SJSA1 (cell line): Measurements from ENCODE around the gene LRRK2. TPM values are rescaled to one million over a fixed set of nuclear protein-coding genes. Genes with fewer than 3 reads are reported as not detected.
"Not testable (repeated sequence)": the region's sequence is repeated elsewhere in the genome, so short reads cannot be mapped to it uniquely, and the experiment has no call there.

Source experiments
- DNase-seq, 2 experiments: peaks; one replicate each; pipeline ENCODE4 v3.0.0-alpha.2; 2015 to 2020; ENCODE audit warnings: low spot score in 2 of 2, low read depth in 1 of 2
- H3K27ac ChIP-seq: fragments of 250-450 bp; sonication (Bioruptor Pico); 2 replicates; pipeline ENCODE4 v1.5.1; 2020; ENCODE audit warnings: mild to moderate bottlenecking, moderate library complexity
- H3K27me3 ChIP-seq: fragments of 250-450 bp; sonication (Bioruptor Pico); replicated peaks from 2 replicates; pipeline ENCODE4 v1.5.1; 2020; ENCODE audit warnings: mild to moderate bottlenecking, moderate library complexity
- H3K36me3 ChIP-seq: fragments of 250-450 bp; sonication (Bioruptor Pico); 2 replicates; pipeline ENCODE4 v1.5.1; 2020; ENCODE audit warnings: mild to moderate bottlenecking
- H3K4me1 ChIP-seq: fragments of 250-450 bp; sonication (Bioruptor Pico); replicated peaks from 2 replicates; pipeline ENCODE4 v1.6.1; 2021; ENCODE audit warnings: mild to moderate bottlenecking
- H3K4me3 ChIP-seq: fragments of 250-450 bp; sonication (Bioruptor Pico); 2 replicates; pipeline ENCODE4 v1.5.1; 2020; ENCODE audit warnings: mild to moderate bottlenecking
- H3K9me3 ChIP-seq: fragments of 250-450 bp; sonication (Bioruptor Pico); replicated peaks from 2 replicates; pipeline ENCODE4 v1.5.1; 2020; ENCODE audit warnings: mild to moderate bottlenecking
- total RNA-seq: library from RNA; depleted of rRNA; stranded (reverse); fragments of >200 nt; shearing (Covaris generic); gene quantifications from 2 replicates; pipeline ENCODE4 v1.2.3, GENCODE V29; 2014

The LRRK2 gene
- total RNA-seq, 1 experiment from 2014 or later: 0.11 TPM

DNA sequence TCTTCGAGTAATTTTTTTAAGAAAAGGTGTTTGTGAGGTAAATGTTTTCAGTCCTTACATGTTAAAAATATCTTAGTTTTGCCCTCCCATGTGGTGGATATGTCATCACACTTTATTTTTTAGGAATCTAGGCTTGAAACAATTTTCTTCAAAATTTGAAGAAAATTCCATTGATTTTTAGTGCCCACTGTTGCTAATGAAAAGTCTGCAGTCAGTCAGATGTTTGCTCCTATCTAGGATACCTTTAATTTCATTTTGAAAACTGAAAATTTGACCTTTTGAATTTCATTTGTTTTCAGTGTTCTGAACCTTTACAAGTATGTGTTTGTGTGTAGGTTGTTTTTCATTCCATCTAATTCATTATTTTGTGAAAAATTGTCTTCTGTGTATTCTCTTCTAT is 105.4 kb downstream of the LRRK2 start:
- Histone ChIP-seq H3K9me3 (no peaks in the 10 kb centered on the region), H3K36me3 (no peaks in the 10 kb centered on the region), H3K27ac (no peak overlapping the region), H3K4me3 (no peak overlapping the region), H3K27me3 (no peaks in the 10 kb centered on the region), H3K4me1 (no peaks in the 10 kb centered on the region)
- DNase-seq: no peak

DNA sequence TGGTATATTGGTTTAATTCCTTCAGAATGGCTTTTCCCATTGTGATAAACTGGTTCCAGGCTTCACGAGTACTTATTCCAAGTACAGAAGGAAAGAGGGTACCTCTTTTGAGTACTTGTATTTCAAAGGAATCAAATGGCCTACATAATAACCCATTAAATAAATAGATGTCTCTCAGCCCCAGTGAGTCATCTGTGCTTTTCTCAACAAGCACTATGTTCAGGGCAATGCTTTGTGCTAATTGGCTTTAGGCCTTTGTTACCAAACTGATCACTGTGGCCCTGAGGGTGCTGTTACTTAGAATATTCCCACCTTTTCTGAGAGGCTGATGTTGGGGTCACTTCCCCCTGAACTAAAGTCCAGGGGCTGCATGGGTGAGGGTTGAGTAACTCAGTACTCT is 107.1 kb downstream of the LRRK2 start:
- no peaks in the 10 kb centered on the region for H3K4me1 ChIP-seq
- H3K9me3 ChIP-seq: no peaks in the 10 kb centered on the region
- H3K27me3 ChIP-seq: no peaks in the 10 kb centered on the region
- DNase-seq: no peak
- no peak overlapping the region for H3K4me3 ChIP-seq
- no peaks in the 10 kb centered on the region for H3K36me3 ChIP-seq
- no peak overlapping the region for H3K27ac ChIP-seq

- no peaks in the 10 kb centered on the region for H3K4me1 ChIP-seq
- no peak overlapping the region for H3K4me3 ChIP-seq
- no peaks in the 10 kb centered on the region for H3K36me3 ChIP-seq
- no peaks in the 10 kb centered on the region for H3K9me3 ChIP-seq
- no peak for DNase-seq
- no peaks in the 10 kb centered on the region for H3K27me3 ChIP-seq
- H3K27ac ChIP-seq: no peak overlapping the region
These were observed 111.2 kb downstream of the LRRK2 start for GRCh38 chr12:40335991-40336390.

GRCh38 chr12:40336573-40337199 is 111.9 kb downstream of the LRRK2 start:
- H3K27ac ChIP-seq: no peak overlapping the region
- H3K4me1 ChIP-seq: no peaks in the 10 kb centered on the region
- no peaks in the 10 kb centered on the region for H3K27me3 ChIP-seq
- no peak for DNase-seq
- no peaks in the 10 kb centered on the region for H3K9me3 ChIP-seq
- H3K4me3 ChIP-seq: no peak overlapping the region
- H3K36me3 ChIP-seq: no peaks in the 10 kb centered on the region

- Histone ChIP-seq H3K27me3 (no peaks in the 10 kb centered on the region), H3K4me3 (no peak overlapping the region), H3K27ac (no peak overlapping the region), H3K36me3 (no peaks in the 10 kb centered on the region), H3K9me3 (no peaks in the 10 kb centered on the region), H3K4me1 (no peaks in the 10 kb centered on the region)
- no peak for DNase-seq
These were observed 113.3 kb downstream of the LRRK2 start for GRCh38 chr12:40338071-40338470.

DNA sequence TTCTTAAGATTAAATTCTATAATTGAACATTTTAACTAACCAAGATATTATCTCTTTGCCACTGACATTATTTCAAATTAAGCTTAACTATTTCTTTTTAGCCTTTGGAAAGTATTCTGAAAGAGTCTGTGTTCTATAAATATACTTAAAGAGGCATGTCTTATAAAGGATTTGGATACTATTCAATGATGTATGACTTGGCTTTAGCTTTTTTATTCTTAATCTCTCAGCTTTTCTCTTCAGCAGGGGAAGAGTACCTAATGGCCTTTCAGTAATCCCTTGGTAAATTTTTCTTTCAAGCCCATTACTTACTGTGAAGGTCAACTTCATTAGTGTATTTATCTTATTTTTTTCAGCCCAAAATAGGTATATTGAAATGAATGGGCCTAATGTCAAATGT is 113.8 kb downstream of the LRRK2 start:
- no peaks in the 10 kb centered on the region for H3K36me3 ChIP-seq
- H3K4me3 ChIP-seq: no peak overlapping the region
- no peak overlapping the region for H3K27ac ChIP-seq
- no peaks in the 10 kb centered on the region for H3K9me3 ChIP-seq
- H3K27me3 ChIP-seq: no peaks in the 10 kb centered on the region
- DNase-seq: no peak
- H3K4me1 ChIP-seq: no peaks in the 10 kb centered on the region

DNA sequence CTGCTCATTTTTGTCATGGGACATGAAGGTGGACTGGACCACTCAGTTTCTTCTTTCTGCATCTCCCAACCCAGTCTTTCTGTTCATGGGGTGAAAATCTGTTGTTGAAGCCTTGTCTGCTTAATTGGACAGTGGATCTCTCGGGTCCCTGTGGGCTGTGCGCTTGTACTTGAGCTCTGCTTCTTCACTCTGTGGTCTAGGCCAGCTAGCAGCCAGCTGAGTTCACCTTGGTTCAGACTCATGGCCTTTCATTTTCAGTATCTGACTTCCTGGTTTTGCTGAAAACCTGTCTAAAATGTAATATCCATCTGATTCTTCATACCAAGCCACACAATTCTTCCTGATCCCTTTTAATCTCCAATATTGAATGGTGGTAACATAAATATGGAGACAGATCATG is 117.2 kb downstream of the LRRK2 start:
- H3K27ac ChIP-seq: no peak overlapping the region
- no peak for DNase-seq
- no peaks in the 10 kb centered on the region for H3K27me3 ChIP-seq
- no peak overlapping the region for H3K4me3 ChIP-seq
- no peaks in the 10 kb centered on the region for H3K4me1 ChIP-seq
- H3K36me3 ChIP-seq: no peaks in the 10 kb centered on the region
- no peaks in the 10 kb centered on the region for H3K9me3 ChIP-seq

DNA sequence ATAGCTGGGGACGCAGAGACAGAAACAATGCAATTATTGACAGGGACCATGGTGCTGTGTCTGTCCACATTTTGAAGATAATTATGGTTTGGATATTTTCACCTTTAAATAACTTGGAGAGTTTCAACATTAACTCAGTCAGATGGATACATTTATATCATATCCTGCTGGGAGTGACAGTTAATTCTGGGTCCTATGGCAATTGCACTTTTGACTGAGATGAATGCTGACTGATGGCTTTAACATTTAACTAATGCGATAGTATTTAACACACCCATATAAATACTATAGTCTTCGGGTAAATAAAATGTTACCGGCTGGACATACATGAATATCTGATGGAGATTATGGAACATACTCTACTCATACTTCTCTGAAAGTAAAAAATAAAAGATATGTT is 118.3 kb downstream of the LRRK2 start:
- no peaks in the 10 kb centered on the region for H3K9me3 ChIP-seq
- no peak overlapping the region for H3K4me3 ChIP-seq
- H3K27ac ChIP-seq: no peak overlapping the region
- DNase-seq: no peak
- no peaks in the 10 kb centered on the region for H3K4me1 ChIP-seq
- H3K36me3 ChIP-seq: no peaks in the 10 kb centered on the region
- no peaks in the 10 kb centered on the region for H3K27me3 ChIP-seq

DNA sequence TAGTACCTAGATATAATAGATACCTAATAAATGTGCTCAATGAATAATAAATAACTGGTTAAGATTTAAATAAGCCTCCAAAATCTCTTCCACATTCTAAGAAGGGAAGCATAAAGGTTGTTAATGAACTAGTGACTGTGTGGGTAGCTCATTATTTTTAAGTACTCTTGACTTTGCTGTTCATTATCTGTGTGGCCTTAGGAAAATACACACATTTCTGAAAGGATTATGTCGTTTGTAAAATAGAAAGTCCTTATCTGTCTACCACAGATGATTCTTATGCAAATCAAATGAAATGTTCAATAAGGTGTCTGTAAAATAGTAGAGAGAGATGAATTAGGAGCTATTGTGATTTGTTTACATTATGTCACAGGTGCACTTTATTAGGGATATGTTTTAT is 119.5 kb downstream of the LRRK2 start:
- H3K36me3 ChIP-seq: no peaks in the 10 kb centered on the region
- no peaks in the 10 kb centered on the region for H3K27me3 ChIP-seq
- DNase-seq: no peak
- H3K4me1 ChIP-seq: no peaks in the 10 kb centered on the region
- H3K9me3 ChIP-seq: no peaks in the 10 kb centered on the region
- H3K4me3 ChIP-seq: no peak overlapping the region
- no peak overlapping the region for H3K27ac ChIP-seq

- Histone ChIP-seq H3K27me3 (no peaks in the 10 kb centered on the region), H3K27ac (no peak overlapping the region), H3K4me1 (no peaks in the 10 kb centered on the region), H3K36me3 (no peaks in the 10 kb centered on the region), H3K9me3 (no peaks in the 10 kb centered on the region), H3K4me3 (no peak overlapping the region)
- DNase-seq: no peak
These were observed 127.2 kb downstream of the LRRK2 start for GRCh38 chr12:40351976-40352375.

GRCh38 chr12:40375076-40375475 is 150.3 kb downstream of the LRRK2 start:
- DNase-seq: no peak
- no peaks in the 10 kb centered on the region for H3K9me3 ChIP-seq
- H3K4me1 ChIP-seq: no peaks in the 10 kb centered on the region

GRCh38 chr12:40376533-40377267 is 151.9 kb downstream of the LRRK2 start:
- DNase-seq: no peak
- Histone ChIP-seq H3K4me1 (no peaks in the 10 kb centered on the region), H3K9me3 (no peaks in the 10 kb centered on the region), H3K4me3 (no peak overlapping the region), H3K27ac (no peak overlapping the region), H3K27me3 (no peaks in the 10 kb centered on the region), H3K36me3 (no peaks in the 10 kb centered on the region)

More at GRCh38 chr12:40375076-40375475, 150.3 kb downstream of the LRRK2 start:
- Histone ChIP-seq H3K27me3 (no peaks in the 10 kb centered on the region), H3K36me3 (no peaks in the 10 kb centered on the region), H3K4me3 (no peak overlapping the region), H3K27ac (no peak overlapping the region)

DNA sequence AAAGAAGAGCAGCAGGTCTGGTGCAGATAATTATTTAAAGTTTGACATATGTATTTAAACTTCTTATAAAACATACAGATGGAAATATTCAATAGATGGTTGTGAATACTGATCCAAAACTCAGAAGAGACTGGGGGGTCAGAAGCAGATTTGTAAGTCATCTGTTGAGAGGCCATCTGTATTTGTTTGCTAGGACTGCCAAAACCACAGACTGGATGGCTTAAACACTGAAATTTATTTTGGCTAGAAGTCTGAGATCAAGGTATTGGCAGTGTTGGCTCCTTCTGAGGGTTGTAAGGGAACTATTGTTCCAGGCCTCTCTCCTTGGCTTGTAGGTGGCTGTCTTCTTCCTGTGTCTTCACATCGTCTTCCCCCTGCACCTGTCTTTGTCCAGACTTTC is 153.9 kb downstream of the LRRK2 start:
- H3K27me3 ChIP-seq: no peaks in the 10 kb centered on the region
- no peaks in the 10 kb centered on the region for H3K9me3 ChIP-seq
- no peak overlapping the region for H3K27ac ChIP-seq
- H3K36me3 ChIP-seq: no peaks in the 10 kb centered on the region
- H3K4me3 ChIP-seq: no peak overlapping the region
- no peak for DNase-seq
- no peaks in the 10 kb centered on the region for H3K4me1 ChIP-seq

- H3K27ac ChIP-seq: no peak overlapping the region
- DNase-seq: no peak
- no peaks in the 10 kb centered on the region for H3K9me3 ChIP-seq
- no peaks in the 10 kb centered on the region for H3K27me3 ChIP-seq
- no peaks in the 10 kb centered on the region for H3K36me3 ChIP-seq
- no peaks in the 10 kb centered on the region for H3K4me1 ChIP-seq
- H3K4me3 ChIP-seq: no peak overlapping the region
These were observed 157.4 kb downstream of the LRRK2 start for GRCh38 chr12:40382217-40382616.

DNA sequence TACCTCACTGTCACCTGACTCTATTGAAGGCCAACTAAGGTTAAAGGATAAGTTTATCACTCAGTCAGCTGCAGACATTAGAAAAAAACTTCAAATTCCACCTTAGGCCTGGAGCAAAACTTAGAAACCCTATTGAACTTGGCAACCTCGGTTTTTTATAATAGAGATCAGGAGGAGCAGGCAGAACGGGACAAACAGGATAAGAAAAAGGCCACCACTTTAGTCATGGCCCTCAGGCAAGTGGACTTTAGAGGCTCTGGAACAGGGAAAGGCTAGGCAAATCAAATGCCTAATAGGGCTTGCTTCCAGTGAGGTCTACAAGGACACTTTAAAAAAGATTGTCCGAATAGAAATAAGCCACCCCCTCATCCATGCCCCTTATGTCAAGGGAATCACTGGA is 162.5 kb downstream of the LRRK2 start:
- DNase-seq, H3K27me3 ChIP-seq, H3K9me3 ChIP-seq, H3K27ac ChIP-seq, H3K4me1 ChIP-seq, H3K36me3 ChIP-seq, H3K4me3 ChIP-seq: not testable (repeated sequence)
